Neural cell (in vitro differentiated cells): Measurements from ENCODE around the gene PCSK1N. TPM values are rescaled to one million over a fixed set of nuclear protein-coding genes. Genes with fewer than 3 reads are reported as not detected.

ENCODE experiments used
- H2AFZ ChIP-seq: fragments of 200-600, 300-800 bp; sonication (generic), shearing (Covaris generic); 2 replicates; pipeline ENCODE4 v1.6.0; 2014; ENCODE audit warnings: low read depth, mild to moderate bottlenecking, antibody characterized with exemption, low read length, moderate library complexity
- H3F3A ChIP-seq: fragments of 200-600 bp; shearing (Covaris generic); 2 replicates; pipeline ENCODE4 v1.6.1; 2016; ENCODE audit warnings: mild to moderate bottlenecking, moderate library complexity, mixed read lengths, antibody characterized with exemption, low read length; ENCODE audit not compliant: insufficient read depth, poor library complexity, severe bottlenecking
- H3K27ac ChIP-seq: fragments of 200-600, 300-800 bp; sonication (generic), shearing (Covaris generic); 2 replicates; pipeline ENCODE4 v1.5.1; 2014; ENCODE audit warnings: mild to moderate bottlenecking, low read length, moderate library complexity
- H3K27me3 ChIP-seq: fragments of 300-800, 200-600 bp; sonication (generic), shearing (Covaris generic); 2 replicates; pipeline ENCODE4 v1.6.0; 2014; ENCODE audit warnings: mild to moderate bottlenecking, low read depth, low read length, moderate library complexity; ENCODE audit not compliant: insufficient read depth
- H3K36me3 ChIP-seq: fragments of 300-800, 200-600 bp; sonication (generic), shearing (Covaris generic); 2 replicates; pipeline ENCODE4 v1.5.1; 2014; ENCODE audit warnings: mild to moderate bottlenecking, antibody characterized with exemption, low read length, moderate library complexity; ENCODE audit not compliant: insufficient read depth
- H3K4me2 ChIP-seq: fragments of 300-800, 200-600 bp; sonication (generic), shearing (Covaris generic); 2 replicates; pipeline ENCODE4 v1.6.0; 2014; ENCODE audit warnings: mild to moderate bottlenecking, low read length
- H3K4me3 ChIP-seq: fragments of 300-800, 200-600 bp; sonication (generic), shearing (Covaris generic); 2 replicates; pipeline ENCODE4 v1.5.1; 2014; ENCODE audit warnings: mild to moderate bottlenecking, low read length, moderate library complexity
- H3K79me2 ChIP-seq: fragments of 200-600 bp; shearing (Covaris generic); replicated peaks from 2 replicates; pipeline ENCODE4 v1.6.0; 2014; ENCODE audit warnings: mild to moderate bottlenecking, low read length, moderate library complexity; ENCODE audit not compliant: insufficient read depth
- H3K9ac ChIP-seq: fragments of 300-800, 200-600 bp; sonication (generic), shearing (Covaris generic); 2 replicates; pipeline ENCODE4 v1.6.1; 2016; ENCODE audit warnings: mild to moderate bottlenecking, low read length, mixed read lengths
- H3K9me2 ChIP-seq: fragments of 200-600 bp; shearing (Covaris generic); 2 replicates; pipeline ENCODE4 v1.6.1; 2016; ENCODE audit warnings: mild to moderate bottlenecking, low read length, mixed read lengths; ENCODE audit not compliant: insufficient read depth
- H3K9me3 ChIP-seq: fragments of 200-600, 300-800 bp; sonication (generic), shearing (Covaris generic); 2 replicates; pipeline ENCODE4 v1.6.1; 2016; ENCODE audit warnings: mild to moderate bottlenecking, mixed run types, low read length, moderate library complexity, mixed read lengths
- H4K20me1 ChIP-seq: fragments of 200-600 bp; shearing (Covaris generic); 2 replicates; pipeline ENCODE4 v1.6.1; 2016; ENCODE audit warnings: mild to moderate bottlenecking, mixed run types; ENCODE audit not compliant: insufficient read depth
- CTCF ChIP-seq: fragments of 450-650 bp; IDR thresholded peaks from 2 replicates; pipeline ENCODE4 v1.5.1; 2014; ENCODE audit warnings: antibody characterized with exemption, mild to moderate bottlenecking, moderate library complexity; ENCODE audit not compliant: poor library complexity, severe bottlenecking
- EP300 ChIP-seq: fragments of 450-650 bp; conservative IDR thresholded peaks from 2 replicates; pipeline ENCODE4 v1.6.1; 2014; ENCODE audit warnings: antibody characterized with exemption, mild to moderate bottlenecking, moderate library complexity; ENCODE audit not compliant: poor library complexity, severe bottlenecking
- EZH2 ChIP-seq: fragments of 200-600, 300-800 bp; shearing (Covaris generic), sonication (generic); IDR thresholded peaks from 2 replicates; pipeline ENCODE4 v1.6.1; 2014; ENCODE audit warnings: antibody characterized with exemption, low read length, borderline replicate concordance, mild to moderate bottlenecking; ENCODE audit not compliant: insufficient read depth, poor library complexity, severe bottlenecking
- MXI1 ChIP-seq: fragments of 450-650 bp; conservative IDR thresholded peaks from 2 replicates; pipeline ENCODE4 v1.6.1; 2014; ENCODE audit warnings: antibody characterized with exemption, mild to moderate bottlenecking; ENCODE audit not compliant: poor library complexity, severe bottlenecking
- POLR2AphosphoS5 ChIP-seq: IDR thresholded peaks from 2 replicates; pipeline ENCODE4 v1.6.1; 2012
- RAD21 ChIP-seq: fragments of 450-650 bp; conservative IDR thresholded peaks from 2 replicates; pipeline ENCODE4 v1.6.1; 2014; ENCODE audit warnings: antibody characterized with exemption, mild to moderate bottlenecking, moderate library complexity
- REST ChIP-seq: IDR thresholded peaks from 2 replicates; pipeline ENCODE4 v1.6.1; 2012; ENCODE audit warnings: borderline replicate concordance
- SMC3 ChIP-seq: fragments of 450-650 bp; conservative IDR thresholded peaks from 2 replicates; pipeline ENCODE4 v1.6.1; 2014; ENCODE audit warnings: antibody characterized with exemption, mild to moderate bottlenecking, moderate library complexity; ENCODE audit not compliant: poor library complexity
- TAF1 ChIP-seq: IDR thresholded peaks from 2 replicates; pipeline ENCODE4 v1.6.1; 2012; ENCODE audit warnings: low read depth
- polyA plus RNA-seq: library from polyadenylated mRNA; depleted of rRNA; stranded (reverse); fragments of >200 nt; gene quantifications from 2 replicates; pipeline ENCODE4 v1.2.3, GENCODE V29; 2014

The PCSK1N gene
- polyA plus RNA-seq, 1 donor from 2014 or later = 232 TPM

GRCh38 chrX:48789366-48790220 is 45.8 kb downstream of the PCSK1N start:
- H3K4me2 ChIP-seq = no peak overlapping the region
- H3F3A ChIP-seq = no peaks in the 10 kb centered on the region
- H3K27ac ChIP-seq = no peak overlapping the region
- H3K36me3 ChIP-seq = no peaks in the 10 kb centered on the region
- TF ChIP-seq EP300 = no peak
- no peak for TF ChIP-seq EZH2
- no peak for TF ChIP-seq SMC3
- TF ChIP-seq RAD21 = no peak
- TF ChIP-seq CTCF = no peak
- no peak for TF ChIP-seq REST
- TF ChIP-seq MXI1 = no peak
- TF ChIP-seq TAF1 = no peak
- no peak for TF ChIP-seq POLR2AphosphoS5
- H3K9me2 ChIP-seq = no peaks in the 10 kb centered on the region
- no peaks in the 10 kb centered on the region for H4K20me1 ChIP-seq
- H3K9me3 ChIP-seq = no peaks in the 10 kb centered on the region
- H2AFZ ChIP-seq = no peak overlapping the region
- no peaks in the 10 kb centered on the region for H3K79me2 ChIP-seq
- no peak overlapping the region for H3K9ac ChIP-seq
- H3K4me3 ChIP-seq = no peak overlapping the region
- H3K27me3 ChIP-seq = no peaks in the 10 kb centered on the region

DNA sequence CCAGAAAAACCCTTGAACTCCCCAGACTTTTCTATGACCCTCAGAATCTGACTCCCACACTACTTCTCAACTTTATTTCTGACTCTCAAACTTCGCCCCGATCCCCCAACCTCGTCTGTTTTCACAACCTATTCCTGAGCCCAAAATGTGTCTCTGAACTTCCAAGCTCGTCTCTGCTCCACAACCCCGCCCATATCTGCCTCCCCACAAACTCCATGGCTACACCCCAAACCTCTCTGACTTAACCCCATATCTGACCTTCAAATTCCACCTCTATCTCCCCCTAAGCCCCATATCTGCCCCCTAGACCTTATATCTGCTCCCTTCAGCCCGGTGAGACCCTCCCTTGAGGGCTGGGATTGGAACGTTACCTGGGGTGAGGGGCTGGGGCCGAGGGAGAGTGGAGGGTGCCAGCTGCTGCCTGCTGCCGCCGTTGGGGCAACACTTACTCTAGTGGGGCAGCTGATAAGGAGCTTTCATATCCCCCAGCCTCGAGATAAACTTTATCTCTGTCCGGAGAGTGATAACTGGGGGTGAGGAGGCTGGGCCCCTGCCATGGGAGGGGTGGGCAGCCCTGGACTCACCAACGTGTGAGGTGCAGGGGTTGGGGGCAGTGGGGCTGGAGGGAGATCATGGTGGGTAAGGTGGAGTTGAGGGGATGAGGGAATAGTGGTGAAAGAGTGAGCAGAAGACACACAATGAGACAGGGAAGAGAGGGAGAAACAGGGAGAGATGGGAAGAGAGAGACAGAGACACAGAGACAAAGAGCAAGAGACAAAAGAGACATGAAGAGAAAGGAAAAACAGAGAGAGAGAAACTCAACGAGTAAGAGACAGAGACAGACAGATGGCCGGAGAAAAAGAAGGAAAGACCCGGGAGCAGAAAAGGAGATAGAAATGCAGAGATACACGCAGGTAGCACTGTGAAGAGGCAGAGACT is 47.6 kb downstream of the PCSK1N start:
- TF ChIP-seq SMC3 = no peak
- no peak for TF ChIP-seq POLR2AphosphoS5
- no peak for TF ChIP-seq EP300
- TF ChIP-seq RAD21 = no peak
- TF ChIP-seq CTCF = no peak
- TF ChIP-seq EZH2 = no peak
- TF ChIP-seq REST = no peak
- TF ChIP-seq TAF1 = no peak
- no peak for TF ChIP-seq MXI1
- no peak overlapping the region for H3K9ac ChIP-seq
- H3K79me2 ChIP-seq = no peaks in the 10 kb centered on the region
- H3K4me3 ChIP-seq = no peak overlapping the region
- no peaks in the 10 kb centered on the region for H3F3A ChIP-seq
- H3K9me3 ChIP-seq = no peaks in the 10 kb centered on the region
- no peaks in the 10 kb centered on the region for H3K9me2 ChIP-seq
- no peak overlapping the region for H2AFZ ChIP-seq
- no peaks in the 10 kb centered on the region for H4K20me1 ChIP-seq
- no peaks in the 10 kb centered on the region for H3K36me3 ChIP-seq
- H3K27me3 ChIP-seq = no peaks in the 10 kb centered on the region
- no peak overlapping the region for H3K27ac ChIP-seq
- no peak overlapping the region for H3K4me2 ChIP-seq
